Upper lobe of left lung (tissue), 4 donors: ENCODE measurements around the gene GAPVD1.

Source experiments
- POLR2A ChIP-seq, 4 donors: fragments of 450-650 bp; IDR thresholded peaks; one replicate each; pipeline ENCODE4 v1.5.1; 2016 to 2017; ENCODE audit warnings: antibody characterized with exemption in 4 of 4, mild to moderate bottlenecking in 2 of 4
- POLR2AphosphoS5 ChIP-seq, 2 donors: sonication (generic); formaldehyde crosslinking; IDR thresholded peaks; one replicate each; pipeline ENCODE4 v1.5.1; 2017; ENCODE audit warnings: antibody characterized with exemption in 2 of 2
- TF ChIP-seq, protein P1 (sequence below), 6 experiments: fragments of 450-650 bp in 4 of 6; fragments of 200-600 bp in 2 of 6; sonication (generic) in 2 of 6; IDR thresholded peaks; one replicate each; pipeline ENCODE4 v1.5.1; 2016 to 2019; ENCODE audit warnings: antibody characterized with exemption in 6 of 6

DNA sequence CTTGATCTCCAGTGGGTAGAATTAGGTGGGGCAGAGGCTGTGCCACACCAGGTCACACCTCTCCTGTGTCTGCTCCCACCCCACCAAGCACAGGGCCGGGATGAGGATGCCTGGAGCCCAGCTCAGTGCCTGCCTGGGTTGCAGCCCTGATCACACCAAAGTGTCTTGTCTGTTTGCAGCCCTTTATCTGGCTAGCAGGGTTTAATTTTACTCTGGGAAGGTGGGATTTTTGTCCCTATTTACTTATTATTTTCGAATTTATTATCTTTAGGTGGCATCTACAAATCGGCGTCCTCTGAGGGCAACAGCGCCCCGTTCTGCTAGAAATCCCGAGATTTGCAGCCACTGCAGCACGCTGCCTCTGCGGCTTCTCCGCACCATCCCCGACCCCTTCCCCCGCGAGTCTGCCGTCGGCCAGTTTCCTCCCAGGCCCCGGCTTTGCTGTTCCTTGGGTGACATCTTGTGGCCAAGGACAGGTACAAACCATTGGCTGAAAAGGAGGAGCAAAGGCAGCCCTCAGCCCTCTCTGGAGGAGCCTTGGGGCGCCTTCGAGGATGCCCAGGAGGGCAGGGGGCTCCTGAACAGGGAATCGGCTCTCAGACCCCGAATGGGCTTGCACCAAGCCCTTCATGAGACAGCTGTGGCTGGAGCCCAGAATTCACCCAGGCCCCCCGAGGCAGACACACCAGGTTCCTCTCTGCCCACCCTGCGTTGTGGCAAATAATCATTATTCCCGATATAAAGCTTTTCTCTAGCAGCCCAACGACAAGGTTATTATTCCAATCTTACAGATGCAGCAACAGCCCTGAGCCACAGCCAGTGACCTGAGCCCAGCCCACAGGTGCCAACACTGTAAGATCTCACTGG lies 113.0 kb downstream of the GAPVD1 start:
- TF ChIP-seq POLR2AphosphoS5 (IDR thresholded peaks at IDR 0.05) = no peak
- TF ChIP-seq, protein P1, sequence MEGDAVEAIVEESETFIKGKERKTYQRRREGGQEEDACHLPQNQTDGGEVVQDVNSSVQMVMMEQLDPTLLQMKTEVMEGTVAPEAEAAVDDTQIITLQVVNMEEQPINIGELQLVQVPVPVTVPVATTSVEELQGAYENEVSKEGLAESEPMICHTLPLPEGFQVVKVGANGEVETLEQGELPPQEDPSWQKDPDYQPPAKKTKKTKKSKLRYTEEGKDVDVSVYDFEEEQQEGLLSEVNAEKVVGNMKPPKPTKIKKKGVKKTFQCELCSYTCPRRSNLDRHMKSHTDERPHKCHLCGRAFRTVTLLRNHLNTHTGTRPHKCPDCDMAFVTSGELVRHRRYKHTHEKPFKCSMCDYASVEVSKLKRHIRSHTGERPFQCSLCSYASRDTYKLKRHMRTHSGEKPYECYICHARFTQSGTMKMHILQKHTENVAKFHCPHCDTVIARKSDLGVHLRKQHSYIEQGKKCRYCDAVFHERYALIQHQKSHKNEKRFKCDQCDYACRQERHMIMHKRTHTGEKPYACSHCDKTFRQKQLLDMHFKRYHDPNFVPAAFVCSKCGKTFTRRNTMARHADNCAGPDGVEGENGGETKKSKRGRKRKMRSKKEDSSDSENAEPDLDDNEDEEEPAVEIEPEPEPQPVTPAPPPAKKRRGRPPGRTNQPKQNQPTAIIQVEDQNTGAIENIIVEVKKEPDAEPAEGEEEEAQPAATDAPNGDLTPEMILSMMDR (IDR thresholded peaks at IDR 0.05) = peak; percentile 64 to 87 (median 78)
- no peak for TF ChIP-seq POLR2A (IDR thresholded peaks at IDR 0.05)
